CD4-positive, alpha-beta T cell treated with Interleukin-15 for 1 hour (primary cell): ENCODE data around the gene TNNT2.

Source experiments
- DNase-seq: peaks from one replicate; pipeline ENCODE4 v3.0.0-alpha.2; 2020

Gene TNNT2

GRCh38 chr1:201401700-201402099 lies 24.2 kb upstream of the TNNT2 start:
- DNase-seq, result no peak

DNA sequence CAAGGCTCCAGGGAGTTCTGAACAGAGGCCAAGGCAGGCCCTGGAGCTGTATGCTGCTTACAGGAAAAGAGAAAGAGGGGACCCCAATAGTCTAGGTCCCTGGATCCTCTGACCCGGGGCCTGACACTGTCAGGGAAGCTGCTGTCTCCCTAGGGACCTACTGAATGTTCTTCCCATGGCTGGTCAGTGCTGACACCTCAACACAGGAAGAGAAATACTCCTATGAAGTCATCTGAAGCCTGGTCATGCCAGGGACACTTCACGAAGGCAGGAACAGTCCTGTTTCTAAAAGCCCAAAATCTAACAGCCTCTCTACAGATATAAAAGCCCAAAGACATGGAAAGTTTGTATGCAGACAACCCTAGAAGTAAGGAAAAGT lies 23.4 kb upstream of the TNNT2 start:
- no peak for DNase-seq

GRCh38 chr1:201400212-201400851 lies 22.9 kb upstream of the TNNT2 start:
- DNase-seq, result no peak

DNA sequence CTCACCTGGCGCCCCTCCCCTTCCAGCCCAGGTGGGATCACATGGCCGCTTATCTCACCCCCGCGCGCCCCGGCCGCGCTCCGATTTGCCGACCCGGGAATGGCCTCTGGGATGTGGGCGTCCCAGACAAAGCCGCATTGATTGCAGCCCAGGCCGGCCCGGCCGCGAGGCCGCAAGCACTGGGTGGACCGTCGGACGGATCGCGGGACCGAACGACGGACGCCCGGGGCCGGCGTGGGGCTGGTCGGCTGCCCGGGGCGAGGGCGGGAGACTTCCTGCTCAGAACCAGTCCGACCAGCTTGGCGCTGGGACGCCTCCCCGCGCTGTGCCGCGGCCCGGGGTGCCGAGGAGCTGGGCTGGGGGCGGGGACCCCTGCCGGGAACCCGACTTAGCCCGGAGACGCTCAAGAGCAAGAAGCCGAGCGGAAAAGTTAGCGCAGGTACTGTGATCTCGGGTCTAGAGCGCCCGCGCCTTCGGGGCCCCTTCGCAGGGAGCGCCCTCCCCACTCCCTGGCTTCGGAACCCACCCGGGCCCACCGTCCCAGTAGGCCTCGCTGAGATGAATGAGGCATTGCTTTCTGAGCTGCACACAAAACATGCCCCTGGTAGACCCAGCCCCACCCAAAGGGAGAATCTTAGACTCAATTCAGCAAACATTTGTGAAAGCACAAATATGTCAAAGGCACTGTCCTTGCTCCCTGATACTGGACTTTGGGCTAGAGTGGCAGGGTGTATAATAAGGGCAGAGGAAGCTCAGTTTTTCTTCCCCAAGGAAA lies 22.1 kb upstream of the TNNT2 start:
- no peak for DNase-seq

DNA sequence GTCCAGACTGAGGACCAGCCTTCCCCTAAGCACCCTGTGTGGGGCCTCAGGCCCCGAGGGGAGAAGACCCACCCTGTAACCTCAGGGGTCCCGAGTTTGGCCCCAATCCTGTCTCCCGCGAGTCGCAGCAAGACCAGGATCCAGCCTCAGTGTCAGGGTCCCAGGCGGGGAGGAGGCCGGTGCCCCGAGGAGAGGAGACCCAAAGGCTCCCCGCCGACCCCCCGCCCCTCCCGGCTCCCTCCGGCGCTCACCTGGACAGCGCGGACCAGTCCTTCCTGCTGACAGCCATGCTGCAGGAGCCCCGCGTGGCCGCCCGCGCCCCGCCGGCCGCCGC lies 21.5 kb upstream of the TNNT2 start, which contains the start of gene LAD1:
Gene LAD1, minus strand, starts transcription at position 307 of the 334 bp plus-strand sequence. Its CDS starts 18 bp downstream, at position 289.
- DNase-seq, result no peak

DNA sequence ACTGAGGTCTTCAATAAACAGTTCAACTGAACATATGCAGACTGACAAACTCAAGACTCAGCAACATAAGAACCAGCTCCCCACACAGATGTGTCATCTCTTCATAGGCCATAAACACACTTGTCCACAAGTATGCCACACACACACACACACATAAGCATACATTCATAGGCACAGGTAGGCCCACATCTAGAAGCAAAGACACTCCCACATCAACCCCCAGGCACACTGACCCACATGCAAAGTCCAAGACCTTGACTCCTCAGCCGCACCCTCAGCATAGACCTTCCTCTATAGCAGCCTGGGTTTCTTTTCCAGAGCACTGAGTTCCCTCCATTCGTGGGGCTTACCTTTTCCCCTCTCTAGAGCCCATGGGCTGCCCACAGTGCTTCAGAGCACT lies 20.2 kb upstream of the TNNT2 start:
- DNase-seq, result no peak

GRCh38 chr1:201396861-201397464 lies 19.5 kb upstream of the TNNT2 start:
- DNase-seq, result no peak

GRCh38 chr1:201395936-201396335 lies 18.5 kb upstream of the TNNT2 start:
- no peak for DNase-seq

- no peak for DNase-seq
Measured at GRCh38 chr1:201394591-201394990, 17.1 kb upstream of the TNNT2 start.

- DNase-seq, result no peak
Measured at GRCh38 chr1:201393076-201393475, 15.6 kb upstream of the TNNT2 start.

DNA sequence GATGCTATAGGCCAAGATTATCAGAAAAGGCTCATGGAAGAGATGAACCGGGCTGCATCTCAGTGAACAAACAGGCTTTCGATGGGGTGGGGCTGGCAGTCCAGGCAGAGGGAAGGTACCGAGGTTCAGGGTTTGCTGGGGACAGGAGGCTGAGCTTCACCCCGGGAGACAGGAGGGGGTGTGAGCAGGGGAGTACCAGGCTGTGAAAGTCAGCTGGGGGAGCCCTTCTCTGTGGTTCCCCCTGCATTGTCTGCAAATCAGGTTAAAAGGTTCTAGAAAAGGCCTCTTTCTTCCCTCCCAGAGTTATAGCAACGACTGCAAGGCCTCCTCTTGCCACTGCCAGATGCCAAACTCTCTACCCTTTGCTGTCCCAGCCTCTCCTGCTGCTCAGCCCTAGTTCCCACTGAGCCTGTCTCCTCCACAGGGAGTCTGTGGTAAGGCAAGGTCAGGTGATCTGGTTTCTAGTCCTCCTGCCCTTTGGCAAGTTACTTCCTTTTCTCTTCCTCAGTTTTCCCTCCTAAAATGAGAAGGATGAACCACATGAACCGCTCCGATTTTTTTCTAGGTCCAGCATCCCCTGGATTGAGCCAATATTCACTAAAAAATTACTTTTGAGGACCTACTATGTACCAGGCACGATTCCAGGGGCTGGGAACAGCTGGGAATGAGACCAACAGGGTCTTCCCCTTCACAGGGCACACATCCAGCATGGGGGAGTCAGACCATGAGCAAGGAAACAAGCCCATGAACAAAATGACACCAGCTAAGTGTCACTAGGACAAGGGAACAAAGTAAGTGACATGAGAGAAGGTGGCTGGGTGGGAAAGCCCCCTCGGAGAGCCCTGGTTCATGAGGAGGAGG lies 14.4 kb upstream of the TNNT2 start:
- DNase-seq, result no peak

- DNase-seq, result no peak
Measured at GRCh38 chr1:201391225-201391624, 13.7 kb upstream of the TNNT2 start.

- DNase-seq, result no peak
Measured at GRCh38 chr1:201389051-201389450, 11.6 kb upstream of the TNNT2 start.

DNA sequence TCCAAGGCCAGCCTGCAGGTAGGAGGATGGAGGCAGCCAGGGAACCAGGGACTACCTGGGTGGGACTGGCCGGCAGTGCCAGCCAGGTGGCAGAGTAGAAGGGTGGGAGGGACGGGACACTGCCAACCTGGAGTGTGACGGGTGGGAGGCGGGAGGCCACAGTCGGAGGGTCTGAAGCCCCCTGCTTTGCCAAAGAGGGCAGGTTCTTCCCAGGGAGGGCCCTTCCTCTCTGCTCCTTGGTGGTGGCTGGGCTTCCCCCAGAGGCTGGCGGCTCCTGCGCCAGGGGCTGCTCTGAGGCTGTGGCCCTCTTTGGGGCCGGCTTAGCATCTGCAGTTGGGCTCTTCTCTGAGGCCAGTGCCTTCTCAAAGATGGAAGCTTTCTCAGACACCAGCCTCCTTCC lies 8.7 kb upstream of the TNNT2 start:
- DNase-seq, result no peak

DNA sequence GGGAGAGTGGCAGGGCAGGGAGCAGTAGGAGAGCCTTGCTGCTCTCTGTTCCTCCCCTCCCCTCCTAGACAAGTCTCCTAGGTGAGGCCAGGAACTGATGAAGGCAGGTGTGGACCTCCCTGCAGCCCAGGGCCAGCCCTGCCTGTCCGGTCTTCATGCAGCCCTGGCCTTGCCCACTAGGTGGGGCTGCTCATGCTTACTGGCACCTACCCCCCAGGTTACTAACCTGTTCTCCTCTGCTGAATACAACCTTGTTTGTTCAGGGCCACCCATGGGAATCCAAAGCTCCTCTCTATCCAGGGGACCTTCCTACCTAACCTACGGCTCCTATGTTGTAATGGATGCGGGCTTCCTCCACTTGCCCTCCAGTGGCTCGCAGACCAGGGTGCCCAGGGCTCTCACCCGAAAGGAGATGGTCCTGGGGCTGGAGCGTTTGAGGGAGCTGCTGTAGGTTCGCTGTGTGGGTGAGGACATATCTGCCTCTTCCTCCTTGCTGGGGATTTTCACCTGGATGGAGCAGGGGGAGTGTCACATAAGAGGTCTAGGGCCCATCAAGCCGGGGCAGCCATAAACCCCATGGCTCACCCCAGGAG lies 7.9 kb upstream of the TNNT2 start:
- DNase-seq, result no peak

DNA sequence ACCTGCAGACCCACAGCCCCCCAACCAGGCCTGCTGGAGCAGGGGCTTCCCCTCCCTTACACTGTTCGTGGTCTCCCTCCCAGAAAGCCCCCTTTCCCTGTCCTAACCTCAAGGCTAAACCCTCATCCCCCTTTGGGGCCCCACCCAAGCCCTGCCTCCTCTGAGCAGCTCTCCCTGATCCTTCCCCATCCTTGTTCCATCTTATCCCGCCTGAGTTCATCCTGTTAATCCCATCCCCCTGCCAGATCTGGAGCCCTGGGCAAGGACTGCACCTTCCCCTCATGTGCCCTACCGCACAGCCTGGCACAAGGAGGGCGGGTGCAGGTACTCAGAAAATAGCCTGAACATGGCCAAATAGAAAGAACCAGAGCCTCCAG lies 6.9 kb upstream of the TNNT2 start:
- DNase-seq, result no peak

GRCh38 chr1:201383647-201384405 lies 6.3 kb upstream of the TNNT2 start:
- DNase-seq, result no peak

DNA sequence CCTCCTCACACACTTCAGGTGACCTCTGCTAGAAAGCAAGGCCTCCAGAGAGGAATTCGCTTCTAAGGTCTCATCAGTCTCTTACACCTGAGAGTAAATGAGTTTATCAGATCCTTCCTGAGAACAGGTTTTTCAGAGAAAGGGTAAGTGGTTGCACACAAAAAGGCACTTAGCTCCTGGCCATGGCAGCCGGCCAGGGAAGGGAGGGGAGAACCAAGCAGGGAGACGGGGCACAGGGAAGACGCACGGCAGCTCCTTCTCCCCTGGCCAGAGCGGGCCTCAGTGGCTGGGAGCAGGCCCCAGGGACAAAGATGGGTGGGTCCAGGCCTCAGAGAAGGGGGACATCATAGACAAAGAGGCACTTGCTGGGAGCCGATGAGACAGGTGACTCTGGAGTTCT lies 3.6 kb upstream of the TNNT2 start:
- no peak for DNase-seq

GRCh38 chr1:201379733-201380242 lies 2.3 kb upstream of the TNNT2 start:
- no peak for DNase-seq

DNA sequence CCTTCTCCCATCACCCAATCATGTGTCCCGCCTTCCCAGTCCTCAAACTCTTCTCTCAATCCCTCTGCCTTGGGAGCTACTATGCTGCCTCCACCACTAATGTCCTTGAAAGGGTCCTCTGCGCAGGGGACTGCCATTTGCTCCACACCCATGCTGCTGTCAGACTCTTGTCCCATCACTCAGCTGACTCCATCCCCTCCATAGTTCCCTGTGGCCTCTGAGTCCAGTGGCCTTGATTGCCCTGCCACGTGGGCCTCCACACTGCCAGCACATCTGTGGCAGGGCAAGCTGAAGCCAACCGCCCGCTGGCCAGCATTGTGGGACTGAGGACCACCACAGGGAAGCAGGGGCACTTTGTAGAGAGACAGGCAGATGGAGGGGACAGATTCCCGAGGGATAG lies 1.3 kb upstream of the TNNT2 start:
- no peak for DNase-seq

DNA sequence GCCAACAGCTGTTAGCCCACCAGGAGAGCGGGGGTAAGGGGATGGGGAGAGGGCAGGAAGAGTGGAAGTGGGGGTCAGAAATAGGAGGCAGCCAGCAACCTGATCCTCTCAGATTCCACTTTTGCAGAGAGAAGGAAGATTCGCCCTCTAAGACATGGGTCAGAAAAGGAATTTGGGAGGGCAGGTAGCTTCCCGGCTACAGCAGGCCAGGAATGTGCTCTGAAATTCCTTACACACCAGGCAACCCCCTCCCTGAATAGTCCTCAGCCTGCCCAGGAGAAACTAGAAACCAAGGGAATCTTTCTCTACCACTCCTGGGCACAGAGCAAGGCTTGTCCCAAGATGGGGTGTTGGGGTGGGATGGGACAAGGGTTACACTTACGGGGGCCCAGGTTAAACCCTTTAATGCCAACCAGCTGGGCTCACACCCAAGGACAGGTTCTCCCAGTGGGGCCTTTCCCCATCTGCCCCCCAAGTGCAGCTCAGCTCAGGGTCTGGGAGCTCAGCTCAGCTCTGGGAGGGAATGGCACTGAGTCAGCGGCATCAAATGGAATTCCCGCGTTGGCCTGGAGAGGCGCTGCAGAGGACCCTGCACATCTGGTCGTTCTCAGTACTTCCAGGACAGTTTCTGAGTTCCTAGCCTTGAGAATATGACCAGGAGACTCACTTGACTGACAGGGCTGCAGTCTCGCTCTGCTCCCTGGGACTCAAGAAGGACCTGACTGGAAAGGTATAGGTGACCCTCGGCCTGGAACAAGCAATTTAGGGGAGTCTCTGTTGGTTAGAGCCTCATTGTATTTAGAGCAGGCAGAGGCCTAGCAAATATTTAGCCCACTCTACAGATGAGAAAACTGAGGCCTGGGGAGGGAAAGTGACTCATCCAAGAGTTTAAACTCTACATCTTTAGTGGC lies 761 bp downstream of the TNNT2 start:
- no peak for DNase-seq
